ENCODE data around the gene COL16A1.

GRCh38 chr1:31621498-31621820, 82.4 kb downstream of the COL16A1 start:
- TF ChIP-seq CTCF (IDR thresholded peaks at IDR 0.05) (no peak), POLR2A (IDR thresholded peaks at IDR 0.05) (no peak), POLR2AphosphoS5 (IDR thresholded peaks at IDR 0.05) (no peak)
